DOHH2 (cell line): ENCODE results near the gene SAMSN1.

Experiments used
- H3F3A ChIP-seq: fragments of 200-600 bp; sonication (generic), shearing (Covaris generic); 2 replicates; pipeline ENCODE4 v1.6.0; 2016; ENCODE audit warnings: antibody characterized with exemption, mild to moderate bottlenecking; ENCODE audit not compliant: control insufficient read depth, insufficient read depth
- H3K27ac ChIP-seq: fragments of 200-600 bp; sonication (generic); 2 replicates; pipeline ENCODE4 v1.5.1; 2014; ENCODE audit warnings: low read depth, mild to moderate bottlenecking, low read length, moderate library complexity
- H3K27me3 ChIP-seq: fragments of 200-600 bp; sonication (generic); 2 replicates; pipeline ENCODE4 v1.6.1; 2014; ENCODE audit warnings: mild to moderate bottlenecking, low read length, mixed read lengths; ENCODE audit not compliant: control insufficient read depth
- H3K36me3 ChIP-seq: fragments of 200-600 bp; sonication (generic); 2 replicates; pipeline ENCODE4 v1.6.1; 2014; ENCODE audit warnings: mild to moderate bottlenecking, low read length, moderate library complexity, mixed read lengths; ENCODE audit not compliant: control insufficient read depth
- H3K4me1 ChIP-seq: fragments of 200-600 bp; sonication (generic); 2 replicates; pipeline ENCODE4 v1.6.1; 2014; ENCODE audit warnings: mild to moderate bottlenecking, low read length, mixed read lengths; ENCODE audit not compliant: control insufficient read depth
- H3K4me2 ChIP-seq: fragments of 200-600 bp; sonication (generic); 2 replicates; pipeline ENCODE4 v1.6.0; 2014; ENCODE audit warnings: mild to moderate bottlenecking, low read length, moderate library complexity
- H3K4me3 ChIP-seq: fragments of 200-600 bp; sonication (generic); 2 replicates; pipeline ENCODE4 v1.5.1; 2014; ENCODE audit warnings: mild to moderate bottlenecking, low read length, mixed read lengths
- H3K79me2 ChIP-seq: fragments of 200-600 bp; sonication (generic); 2 replicates; pipeline ENCODE4 v1.6.1; 2014; ENCODE audit warnings: mild to moderate bottlenecking, low read length, mixed read lengths; ENCODE audit not compliant: control insufficient read depth
- H3K9me2 ChIP-seq: fragments of 200-600 bp; sonication (generic); replicated peaks from 2 replicates; pipeline ENCODE4 v1.6.1; 2014; ENCODE audit warnings: mild to moderate bottlenecking, low read length, mixed read lengths; ENCODE audit not compliant: control insufficient read depth
- H3K9me3 ChIP-seq: fragments of 200-600 bp; sonication (generic); 2 replicates; pipeline ENCODE4 v1.6.1; 2014; ENCODE audit warnings: antibody characterized with exemption, low read length, mixed read lengths; ENCODE audit not compliant: control insufficient read depth, insufficient read depth
- H4K20me1 ChIP-seq: fragments of 200-600 bp; sonication (generic); 2 replicates; pipeline ENCODE4 v1.6.0; 2014; ENCODE audit warnings: low read depth, mild to moderate bottlenecking, antibody characterized with exemption, low read length, moderate library complexity; ENCODE audit not compliant: control insufficient read depth, insufficient read depth
- EZH2phosphoT487 ChIP-seq: fragments of 200-600 bp; sonication (generic); IDR thresholded peaks from 2 replicates; pipeline ENCODE4 v1.6.1; 2017; ENCODE audit warnings: borderline replicate concordance, mild to moderate bottlenecking, antibody characterized with exemption, low read length, moderate library complexity, mixed read lengths
- TF ChIP-seq, protein P1 (sequence below): fragments of 200-600 bp; sonication (generic); IDR thresholded peaks from one replicate; pipeline ENCODE4 v1.5.1; 2014; ENCODE audit warnings: antibody characterized with exemption, mild to moderate bottlenecking, low read depth, low read length; ENCODE audit not compliant: poor library complexity, severe bottlenecking

The SAMSN1 gene

GRCh38 chr21:14533499-14534428 is 12.4 kb downstream of the SAMSN1 start:
- Histone ChIP-seq H3K36me3 (no peaks in the 10 kb centered on the region), H3K79me2 (no peaks in the 10 kb centered on the region), H3K9me2 (no peaks in the 10 kb centered on the region), H3K9me3 (no peaks in the 10 kb centered on the region; the same call in 1 of the 2 replicates), H3K4me2 (peak overlapping the region; percentile 44), H3F3A (no peaks in the 10 kb centered on the region), H3K27me3 (no peaks in the 10 kb centered on the region), H4K20me1 (no peaks in the 10 kb centered on the region), H3K4me3 (0 out of 2 replicates have a peak overlapping the region, but pooled peaks have one; percentile 11), H3K27ac (no peak overlapping the region), H3K4me1 (peaks cover 11% of the 10 kb centered on the region)
- no peak for TF ChIP-seq EZH2phosphoT487
- TF ChIP-seq, protein P1, sequence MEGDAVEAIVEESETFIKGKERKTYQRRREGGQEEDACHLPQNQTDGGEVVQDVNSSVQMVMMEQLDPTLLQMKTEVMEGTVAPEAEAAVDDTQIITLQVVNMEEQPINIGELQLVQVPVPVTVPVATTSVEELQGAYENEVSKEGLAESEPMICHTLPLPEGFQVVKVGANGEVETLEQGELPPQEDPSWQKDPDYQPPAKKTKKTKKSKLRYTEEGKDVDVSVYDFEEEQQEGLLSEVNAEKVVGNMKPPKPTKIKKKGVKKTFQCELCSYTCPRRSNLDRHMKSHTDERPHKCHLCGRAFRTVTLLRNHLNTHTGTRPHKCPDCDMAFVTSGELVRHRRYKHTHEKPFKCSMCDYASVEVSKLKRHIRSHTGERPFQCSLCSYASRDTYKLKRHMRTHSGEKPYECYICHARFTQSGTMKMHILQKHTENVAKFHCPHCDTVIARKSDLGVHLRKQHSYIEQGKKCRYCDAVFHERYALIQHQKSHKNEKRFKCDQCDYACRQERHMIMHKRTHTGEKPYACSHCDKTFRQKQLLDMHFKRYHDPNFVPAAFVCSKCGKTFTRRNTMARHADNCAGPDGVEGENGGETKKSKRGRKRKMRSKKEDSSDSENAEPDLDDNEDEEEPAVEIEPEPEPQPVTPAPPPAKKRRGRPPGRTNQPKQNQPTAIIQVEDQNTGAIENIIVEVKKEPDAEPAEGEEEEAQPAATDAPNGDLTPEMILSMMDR, result no peak

- Histone ChIP-seq H4K20me1 (no peaks in the 10 kb centered on the region), H3K9me3 (no peaks in the 10 kb centered on the region; the same call in 1 of the 2 replicates), H3K27ac (no peak overlapping the region), H3K27me3 (no peaks in the 10 kb centered on the region), H3K4me3 (no peak overlapping the region), H3K79me2 (no peaks in the 10 kb centered on the region), H3K9me2 (no peaks in the 10 kb centered on the region), H3F3A (no peaks in the 10 kb centered on the region), H3K4me1 (peaks cover 19% of the 10 kb centered on the region), H3K4me2 (no peak overlapping the region), H3K36me3 (no peaks in the 10 kb centered on the region)
- TF ChIP-seq, protein P1, result no peak
- TF ChIP-seq EZH2phosphoT487, result no peak
These were observed 14.3 kb downstream of the SAMSN1 start for GRCh38 chr21:14531757-14532316.

- H3K4me3 ChIP-seq, result no peak overlapping the region
- H3K36me3 ChIP-seq, result no peaks in the 10 kb centered on the region
- no peaks in the 10 kb centered on the region for H3K27me3 ChIP-seq
- no peaks in the 10 kb centered on the region for H3K79me2 ChIP-seq
- no peaks in the 10 kb centered on the region for H3K9me2 ChIP-seq
- no peaks in the 10 kb centered on the region for H4K20me1 ChIP-seq
- no peak for TF ChIP-seq EZH2phosphoT487
- TF ChIP-seq, protein P1, result no peak
- H3F3A ChIP-seq, result no peaks in the 10 kb centered on the region
- no peaks in the 10 kb centered on the region; the same call in 1 of the 2 replicates for H3K9me3 ChIP-seq
- H3K27ac ChIP-seq, result no peak overlapping the region
- no peak overlapping the region for H3K4me2 ChIP-seq
- H3K4me1 ChIP-seq, result peaks cover 25% of the 10 kb centered on the region
These were observed 15.5 kb downstream of the SAMSN1 start for GRCh38 chr21:14530592-14530991.
